ENCODE results near the gene KDM8.
"Not testable (repeated sequence)": the region's sequence is repeated elsewhere in the genome, so short reads cannot be mapped to it uniquely, and the experiment has no call there.

KDM8 gene

DNA sequence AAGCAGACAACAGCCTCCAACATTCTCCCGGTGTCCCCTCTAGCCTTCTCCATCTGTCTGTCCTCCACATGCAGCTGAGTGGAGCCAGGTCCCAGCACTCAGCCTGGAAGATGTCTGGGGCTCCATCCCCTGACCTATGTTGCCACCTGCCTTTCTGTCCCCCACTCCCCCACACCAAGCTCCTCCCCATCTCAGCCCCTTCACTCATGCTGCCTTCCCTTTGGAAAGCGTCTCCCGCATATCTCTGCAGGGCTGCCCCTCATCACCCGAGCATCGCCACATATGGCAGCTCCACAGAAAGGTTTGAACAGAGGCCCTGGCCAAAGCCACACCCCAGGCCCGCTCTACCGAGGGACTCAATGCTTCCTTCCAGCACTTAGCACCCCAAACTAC lies 41.0 kb downstream of the KDM8 start:
- peak in 1 of 2 experiments; percentile 3 for DNase-seq

- DNase-seq = peak; percentile 66 to 75
These were observed 42.2 kb downstream of the KDM8 start for GRCh38 chr16:27245276-27246172.

DNA sequence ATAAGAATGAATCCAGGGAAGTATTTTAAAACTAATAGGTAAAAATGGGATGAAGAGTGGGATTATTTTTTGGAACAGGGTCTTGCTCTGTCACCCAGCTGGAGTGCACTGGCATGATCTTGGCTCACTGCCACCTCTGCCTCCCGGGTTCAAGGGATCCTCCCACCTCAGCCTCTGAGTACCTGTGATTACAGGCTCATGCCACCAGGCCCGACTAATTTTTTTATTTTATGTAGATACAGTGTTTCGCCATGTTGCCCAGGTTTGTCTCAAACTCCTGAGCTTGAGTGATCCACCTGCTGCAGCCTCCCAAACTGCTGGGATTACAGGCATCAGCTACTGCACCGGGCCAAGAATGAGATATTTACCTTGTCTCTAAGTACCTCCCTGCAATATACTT lies 43.1 kb downstream of the KDM8 start:
- peak in 1 of 2 experiments; percentile 17 for DNase-seq

DNA sequence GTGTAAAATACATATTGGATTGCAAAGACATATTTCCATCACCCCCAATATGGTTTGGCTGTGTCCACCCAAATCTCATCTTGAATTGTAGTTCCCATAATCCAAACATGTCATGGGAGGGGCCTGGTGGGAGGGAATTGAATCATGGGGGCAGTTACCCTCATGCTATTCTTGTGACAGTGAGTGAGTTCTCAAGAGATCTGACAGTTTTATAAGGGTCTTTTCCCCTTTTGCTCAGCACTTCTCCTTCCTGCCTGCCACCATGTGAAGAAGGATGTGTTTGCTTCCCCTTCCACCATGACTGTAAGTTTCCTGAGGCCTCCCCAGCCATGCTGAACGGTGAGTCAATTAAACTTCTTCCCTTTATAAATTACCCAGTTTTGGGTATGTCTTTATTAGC lies 43.8 kb downstream of the KDM8 start:
- peak in 1 of 2 experiments; percentile 4 for DNase-seq

DNA sequence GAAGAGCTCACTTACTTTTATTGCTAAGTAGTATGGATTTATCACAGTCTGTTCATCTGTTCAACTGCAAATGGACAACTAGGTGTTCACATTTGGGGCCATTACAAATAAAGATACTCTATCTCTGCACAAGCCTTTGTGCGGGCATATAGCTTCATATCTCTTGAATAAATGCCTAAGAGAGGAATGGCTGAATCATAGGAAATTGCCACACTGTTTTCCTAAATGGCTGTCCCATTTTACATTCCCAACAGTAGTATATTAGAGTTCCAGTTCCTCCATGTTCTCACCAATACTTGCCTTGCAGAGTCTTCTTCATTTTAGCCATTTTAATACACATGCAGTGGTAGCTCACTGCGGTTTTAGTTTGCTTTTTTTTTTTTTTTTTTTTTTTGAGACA lies 44.7 kb downstream of the KDM8 start:
- no peak for DNase-seq

- peak in 1 of 2 experiments; percentile 2 for DNase-seq
These were observed 45.6 kb downstream of the KDM8 start for GRCh38 chr16:27248886-27249285.

GRCh38 chr16:27251541-27252205 lies 48.3 kb downstream of the KDM8 start:
- peak; percentile 41 to 54 for DNase-seq

DNA sequence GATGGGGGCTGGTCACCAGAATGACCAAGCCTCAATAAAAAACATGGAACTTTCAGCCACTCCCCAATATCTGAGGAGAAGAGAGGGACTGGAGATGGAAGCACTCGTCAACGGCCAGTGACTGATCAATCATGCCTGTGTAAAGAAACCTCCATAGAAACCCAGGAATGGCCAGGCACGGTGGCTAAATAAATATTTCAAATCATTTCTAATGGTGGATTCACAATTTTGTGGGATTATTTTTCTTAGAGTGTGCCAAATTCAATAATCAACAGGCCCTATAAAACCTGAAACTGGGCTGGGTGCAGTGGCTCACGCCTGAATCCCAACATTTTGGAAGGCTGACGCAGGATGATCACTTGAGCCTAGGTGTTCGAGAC lies 48.9 kb downstream of the KDM8 start:
- DNase-seq = no peak

DNA sequence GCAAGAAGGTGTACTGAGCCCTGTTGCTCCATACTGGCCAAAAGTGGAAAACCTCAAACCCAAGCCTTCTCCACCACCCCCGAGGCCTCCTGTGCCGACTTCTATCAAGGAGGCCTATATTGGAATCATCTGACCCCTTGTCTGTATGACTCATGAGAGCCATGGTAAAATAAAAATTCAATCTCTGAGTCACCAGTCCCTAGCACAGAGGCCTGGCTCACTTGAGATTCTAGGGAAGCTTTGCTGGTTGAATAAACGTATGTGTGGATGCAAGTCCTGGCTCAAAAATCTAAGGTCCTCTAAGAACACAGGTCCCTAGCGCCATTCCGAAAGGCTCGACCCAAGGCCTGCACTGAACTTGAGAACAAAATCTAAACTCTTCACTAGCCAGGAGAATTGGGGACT lies 50.2 kb downstream of the KDM8 start:
- DNase-seq = peak in 1 of 2 experiments; percentile 49

DNA sequence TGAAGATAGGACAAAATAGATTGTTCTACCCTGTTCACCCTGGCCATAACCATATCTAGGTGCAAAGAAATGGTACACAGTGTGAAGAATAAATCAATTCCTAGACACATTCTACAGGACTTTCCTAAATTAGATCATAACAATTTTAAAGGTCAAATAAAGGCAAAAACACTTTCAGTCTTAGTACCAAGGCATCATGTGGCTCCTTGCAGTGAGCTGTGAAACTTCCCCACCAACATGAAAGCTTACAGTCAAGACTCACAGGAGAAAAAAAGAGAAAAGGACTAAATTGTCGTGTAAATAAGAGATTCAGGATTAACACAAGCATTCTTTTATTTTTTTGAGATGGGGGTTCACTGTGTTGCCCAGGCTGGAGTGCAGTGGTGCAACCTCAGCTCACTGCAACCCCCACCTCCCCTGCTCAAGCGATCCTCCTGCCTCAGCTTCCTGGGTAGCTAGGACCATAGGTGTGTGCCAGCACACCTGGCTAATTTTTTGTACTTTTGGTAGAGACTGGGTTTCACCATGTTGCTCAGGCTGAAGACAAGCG lies 51.0 kb downstream of the KDM8 start:
- peak in 1 of 2 experiments; percentile 30 for DNase-seq

- DNase-seq = peak in 1 of 2 experiments; percentile 1
These were observed 53.5 kb downstream of the KDM8 start for GRCh38 chr16:27256861-27257260.

DNA sequence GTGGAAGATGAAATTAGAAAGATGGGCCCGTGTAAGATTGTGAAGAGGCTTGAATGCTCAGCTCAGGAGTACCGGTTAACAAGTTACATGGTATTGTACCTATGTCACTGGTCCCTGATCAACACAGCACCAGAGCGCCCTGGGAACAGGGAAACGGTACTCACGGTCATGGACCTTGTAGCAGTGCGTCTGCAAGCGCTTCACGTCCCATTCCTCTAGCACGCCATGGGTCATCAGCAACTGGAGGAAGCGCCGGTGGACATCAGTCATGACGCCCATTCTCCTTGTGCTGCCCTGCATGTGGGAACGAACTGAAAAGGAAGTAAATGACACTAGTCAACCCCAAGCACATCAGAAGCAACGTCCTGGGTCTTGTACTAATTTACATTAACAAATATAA lies 53.9 kb downstream of the KDM8 start:
- DNase-seq = peak in 1 of 2 experiments; percentile 1

- no peak for DNase-seq
These were observed 55.0 kb downstream of the KDM8 start for GRCh38 chr16:27258241-27258734.

- DNase-seq = no peak
These were observed 56.4 kb downstream of the KDM8 start for GRCh38 chr16:27259710-27260109.

- not testable (repeated sequence) for DNase-seq
These were observed 59.6 kb downstream of the KDM8 start for GRCh38 chr16:27262904-27263423.

GRCh38 chr16:27264151-27264550 lies 60.8 kb downstream of the KDM8 start:
- DNase-seq = no peak

GRCh38 chr16:27265982-27266381 lies 62.7 kb downstream of the KDM8 start:
- no peak for DNase-seq

DNA sequence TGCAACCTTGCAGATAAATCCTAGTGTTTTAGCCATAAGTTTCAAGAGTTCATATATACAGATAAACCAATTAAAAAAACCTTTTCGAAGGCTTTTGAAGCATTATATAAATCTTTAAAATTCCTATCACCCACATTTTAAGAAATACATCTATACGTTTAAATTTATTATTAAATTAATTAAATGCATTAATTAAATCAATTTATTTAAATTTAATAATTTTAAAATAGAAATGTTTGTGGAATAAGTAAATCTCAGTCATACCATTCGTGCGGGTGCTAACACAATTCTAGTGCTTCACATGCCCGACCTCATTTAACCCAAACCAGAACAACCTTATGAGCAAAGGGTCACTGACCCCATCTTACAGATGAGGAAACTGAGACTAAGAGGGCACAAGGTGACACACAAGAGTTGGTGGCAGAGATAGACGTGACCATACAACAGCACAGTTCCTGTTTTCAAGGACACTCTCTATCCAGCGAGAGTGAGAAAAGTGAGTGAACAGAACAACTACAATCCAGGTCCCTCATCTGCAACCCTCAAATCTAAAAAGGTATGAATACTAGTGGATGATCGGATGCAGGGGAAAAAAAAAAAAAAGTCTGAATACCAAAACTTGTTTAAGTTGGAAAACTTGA lies 63.8 kb downstream of the KDM8 start:
- peak in 1 of 2 experiments; percentile 2 for DNase-seq

GRCh38 chr16:27268376-27269299 lies 65.3 kb downstream of the KDM8 start, which contains the start of gene NSMCE1:
Gene NSMCE1, minus strand, starts transcription at chr16:27268772. Its CDS starts 11,202 bp downstream, at chr16:27257570.
- DNase-seq = peak; percentile 99

DNA sequence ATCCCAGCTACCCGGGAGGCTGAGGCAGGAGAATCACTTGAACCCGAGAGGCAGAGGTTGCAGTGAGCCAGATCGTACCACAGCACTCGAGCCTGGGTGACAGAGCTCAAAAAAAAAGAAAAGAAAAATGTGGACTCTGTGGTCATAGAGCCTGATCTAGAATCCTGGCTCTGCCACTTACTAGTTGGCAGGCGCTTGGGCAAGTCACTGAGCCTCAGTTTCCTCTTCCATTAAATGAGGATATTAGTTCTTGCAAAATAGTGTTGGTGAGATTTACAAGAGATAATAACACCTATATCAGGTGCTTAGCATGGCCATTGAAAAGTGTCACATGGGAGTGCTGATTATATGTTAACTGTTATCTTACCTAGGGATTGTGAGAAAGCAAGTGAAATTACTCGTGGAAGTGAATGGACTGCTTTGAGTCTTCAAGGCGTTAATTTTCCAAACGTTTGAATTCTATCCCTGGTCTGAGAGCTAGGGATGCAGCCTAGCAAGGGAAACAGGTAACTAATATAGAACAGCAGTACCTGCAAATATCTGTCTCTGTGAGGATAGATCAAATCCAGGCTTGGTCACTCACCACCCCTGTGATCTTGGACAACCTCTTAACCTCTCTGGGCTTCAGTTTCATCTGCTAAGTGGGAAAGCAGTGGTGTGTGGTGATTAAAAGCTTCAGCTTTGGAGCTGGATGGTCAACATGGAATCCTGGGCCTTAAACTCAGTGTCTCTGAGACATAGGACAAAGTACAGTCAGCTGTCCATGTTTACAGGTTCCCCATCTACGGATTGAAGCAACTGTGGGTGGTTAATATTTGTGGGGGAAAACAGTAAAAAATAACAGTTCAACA lies 66.2 kb downstream of the KDM8 start:
- peak in 1 of 2 experiments; percentile 2 for DNase-seq
